D721Med (cell line): Measurements from ENCODE around the gene TMEM131L.

Experiments used
- DNase-seq: peaks from one replicate; pipeline ENCODE4 v3.0.0; 2011; ENCODE audit warnings: low spot score; ENCODE audit not compliant: insufficient read length
- FAIRE-seq: peaks from 2 replicates; lab custom pipeline; 2011; peaks lifted over from hg19 to GRCh38; lab: Jason Lieb, UNC
- TF ChIP-seq, protein P1 (sequence below): IDR thresholded peaks from 2 replicates; pipeline ENCODE4 v1.5.1; 2012; ENCODE audit warnings: mild to moderate bottlenecking, control low read depth; ENCODE audit not compliant: insufficient read depth; ENCODE audit errors: missing control alignments

The TMEM131L gene

DNA sequence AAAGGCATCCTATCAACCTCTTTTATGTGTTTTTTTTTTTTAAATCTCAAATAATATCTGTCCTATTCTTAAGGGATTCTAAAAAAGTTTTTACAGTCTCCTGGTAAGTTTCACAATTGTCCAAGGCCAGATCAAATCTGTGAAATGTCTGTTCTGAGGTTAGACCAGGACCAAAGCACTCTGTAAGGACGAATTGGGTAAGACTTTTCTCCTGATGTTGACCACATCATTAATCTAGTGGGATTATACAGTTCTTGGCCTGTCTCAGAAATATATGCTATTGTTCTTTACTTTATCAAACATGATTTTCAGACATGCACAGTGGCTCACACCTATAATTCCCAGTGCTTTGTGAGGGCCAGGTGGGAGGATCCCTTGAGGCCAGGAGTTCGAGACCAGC, 45.8 kb upstream of the TMEM131L start:
- no peak for FAIRE-seq

DNA sequence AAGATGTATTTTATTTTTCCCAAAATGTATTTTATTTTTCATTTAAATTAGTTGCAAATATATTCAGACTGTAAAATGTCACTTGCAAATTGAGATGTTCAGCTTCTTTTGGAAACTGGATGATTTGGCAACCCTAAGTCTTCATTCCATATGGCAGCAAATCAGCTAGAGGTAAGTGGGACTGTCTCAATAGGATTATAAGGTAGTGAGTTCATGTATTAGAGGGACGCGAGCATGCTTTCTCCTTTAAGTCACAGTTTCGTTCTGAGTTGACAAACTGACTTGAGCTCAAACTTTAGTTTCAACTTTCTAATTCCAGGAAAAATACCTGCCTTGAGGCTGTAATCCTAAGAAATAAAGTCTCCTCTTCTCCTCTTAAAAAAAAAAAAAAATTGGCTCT, 44.2 kb upstream of the TMEM131L start:
- no peak for FAIRE-seq
- DNase-seq = no peak
- TF ChIP-seq, protein P1, sequence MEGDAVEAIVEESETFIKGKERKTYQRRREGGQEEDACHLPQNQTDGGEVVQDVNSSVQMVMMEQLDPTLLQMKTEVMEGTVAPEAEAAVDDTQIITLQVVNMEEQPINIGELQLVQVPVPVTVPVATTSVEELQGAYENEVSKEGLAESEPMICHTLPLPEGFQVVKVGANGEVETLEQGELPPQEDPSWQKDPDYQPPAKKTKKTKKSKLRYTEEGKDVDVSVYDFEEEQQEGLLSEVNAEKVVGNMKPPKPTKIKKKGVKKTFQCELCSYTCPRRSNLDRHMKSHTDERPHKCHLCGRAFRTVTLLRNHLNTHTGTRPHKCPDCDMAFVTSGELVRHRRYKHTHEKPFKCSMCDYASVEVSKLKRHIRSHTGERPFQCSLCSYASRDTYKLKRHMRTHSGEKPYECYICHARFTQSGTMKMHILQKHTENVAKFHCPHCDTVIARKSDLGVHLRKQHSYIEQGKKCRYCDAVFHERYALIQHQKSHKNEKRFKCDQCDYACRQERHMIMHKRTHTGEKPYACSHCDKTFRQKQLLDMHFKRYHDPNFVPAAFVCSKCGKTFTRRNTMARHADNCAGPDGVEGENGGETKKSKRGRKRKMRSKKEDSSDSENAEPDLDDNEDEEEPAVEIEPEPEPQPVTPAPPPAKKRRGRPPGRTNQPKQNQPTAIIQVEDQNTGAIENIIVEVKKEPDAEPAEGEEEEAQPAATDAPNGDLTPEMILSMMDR = no peak

More for the DNA sequence above, 45.8 kb upstream of the TMEM131L start:
- no peak for DNase-seq
- TF ChIP-seq, protein P1 = no peak

DNA sequence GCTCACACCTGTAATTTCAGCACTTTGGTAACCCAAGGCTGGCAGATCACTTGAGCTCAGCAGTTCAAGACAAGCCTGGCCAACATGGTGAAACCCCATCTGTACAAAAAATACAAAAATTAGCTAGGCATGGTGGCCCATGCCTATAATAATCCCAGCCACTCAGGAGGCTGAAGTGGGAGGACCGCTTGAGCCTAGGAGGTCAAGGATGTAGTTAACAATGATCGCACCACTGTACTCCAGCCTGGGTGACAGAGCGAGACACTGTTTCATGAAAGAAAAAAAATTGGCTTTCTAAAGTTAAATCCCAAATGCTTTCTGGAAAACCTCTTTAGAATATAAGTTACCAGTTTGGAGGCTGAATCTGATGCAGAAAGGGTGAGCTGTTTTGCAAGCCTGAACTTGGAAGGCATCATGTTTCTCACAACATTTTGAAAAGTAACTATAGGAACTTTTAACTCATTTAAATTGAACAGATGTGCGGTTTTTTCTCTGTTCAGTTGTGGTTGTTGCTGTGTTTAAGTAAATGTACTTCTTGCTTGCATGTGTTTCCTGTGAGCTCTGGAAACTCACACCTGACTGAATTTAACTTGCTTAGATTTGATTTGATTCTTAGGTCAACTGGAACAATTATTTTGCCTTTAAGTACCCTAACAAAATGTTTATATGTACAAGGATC, 39.8 kb upstream of the TMEM131L start:
- DNase-seq (no peak), FAIRE-seq (no peak)
- TF ChIP-seq, protein P1 = no peak

DNA sequence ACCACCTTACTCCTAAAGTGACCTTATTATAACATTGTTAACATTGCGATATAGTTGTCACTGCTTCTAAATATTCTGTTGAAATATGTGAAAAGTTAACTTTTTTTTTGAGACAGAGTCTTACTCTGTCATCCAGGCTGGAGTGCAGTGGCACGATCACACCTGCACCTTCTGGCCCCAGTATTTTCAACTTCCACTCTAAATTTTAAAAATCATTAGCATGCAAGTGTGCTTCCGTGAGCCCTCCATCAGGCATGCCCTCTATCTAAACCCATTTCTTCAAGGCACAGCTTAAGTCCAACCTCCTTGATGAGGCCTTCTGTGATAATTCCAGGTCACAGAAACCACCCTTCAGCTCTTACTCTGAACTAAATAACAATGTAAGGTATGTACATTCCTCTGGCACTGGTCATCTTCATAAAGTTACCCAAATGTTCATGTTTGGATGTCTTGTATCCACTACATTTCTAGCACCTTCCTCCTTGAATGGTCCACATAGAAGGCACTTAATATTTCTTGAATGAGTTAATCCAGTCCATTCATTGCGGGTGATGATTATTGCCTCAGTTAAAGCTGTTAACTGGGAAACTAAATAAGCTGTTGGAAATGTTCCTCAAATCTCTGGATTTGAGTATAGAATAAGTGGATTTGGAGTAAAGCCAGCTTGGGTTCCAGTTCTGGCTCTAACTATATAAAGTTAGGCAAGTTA, 38.6 kb upstream of the TMEM131L start:
- DNase-seq = no peak
- TF ChIP-seq, protein P1 = no peak
- no peak for FAIRE-seq

DNA sequence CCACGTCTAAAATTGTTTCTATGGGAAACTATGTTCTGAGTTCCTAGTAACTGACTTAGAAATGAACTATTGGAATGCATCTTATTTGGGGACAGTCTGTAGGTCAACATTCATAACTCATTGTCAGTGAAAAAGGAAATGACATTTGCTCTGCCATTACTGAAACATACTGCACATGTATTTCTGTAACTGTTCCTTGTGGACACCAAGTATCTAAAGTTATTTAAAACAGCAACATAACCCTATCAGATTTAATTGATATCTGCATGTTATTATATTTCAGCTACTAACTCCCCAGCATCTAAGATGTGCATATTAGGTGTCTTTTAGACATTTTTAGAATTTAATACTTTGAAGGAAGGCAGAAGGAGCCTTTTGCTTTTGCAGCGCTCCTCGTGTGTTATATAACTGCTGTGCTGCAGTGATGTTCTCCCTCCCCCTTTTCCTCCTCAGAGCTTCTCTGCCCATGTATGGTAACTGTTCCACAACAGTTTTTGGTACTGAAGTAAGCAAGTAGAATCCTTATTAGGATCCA, 37.2 kb upstream of the TMEM131L start:
- no peak for FAIRE-seq
- DNase-seq = no peak
- TF ChIP-seq, protein P1 = no peak

DNA sequence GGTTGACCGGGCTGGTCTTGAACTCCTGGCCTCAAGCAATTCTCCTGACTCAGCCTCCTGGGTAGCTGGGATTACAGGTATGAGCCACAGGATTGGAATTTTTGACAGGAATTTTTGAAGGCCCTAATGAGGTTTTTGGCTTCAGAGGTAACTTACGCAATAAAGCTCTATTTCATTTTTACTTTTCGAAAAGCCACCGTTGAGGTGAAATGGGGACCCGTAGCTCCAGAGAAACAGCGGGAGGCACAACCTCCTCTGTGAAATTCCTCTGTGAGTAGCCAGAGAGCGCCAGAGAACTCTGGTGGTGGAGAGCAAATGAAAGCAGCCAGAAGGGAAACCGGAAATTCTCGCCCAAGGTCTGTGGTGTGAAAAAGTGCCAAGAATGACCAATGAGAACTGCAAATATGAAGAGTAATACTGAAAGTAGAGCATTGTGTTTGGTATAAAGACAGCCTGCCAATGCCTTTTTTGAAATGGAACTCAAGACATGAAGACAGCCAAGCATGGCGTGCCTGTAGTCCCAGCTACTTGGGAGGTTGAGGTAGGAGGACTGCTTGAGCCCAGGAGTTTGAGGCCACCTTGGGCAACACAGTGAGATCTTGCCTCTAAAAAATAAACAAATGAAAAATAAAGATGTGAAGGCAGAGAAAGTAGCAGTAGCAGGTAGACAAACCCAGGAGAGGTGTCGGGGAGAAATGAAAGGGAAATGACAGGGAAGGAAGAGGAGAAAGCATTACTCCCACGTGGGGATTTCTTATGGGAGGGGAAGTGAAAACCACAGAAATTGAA, 33.0 kb upstream of the TMEM131L start:
- TF ChIP-seq, protein P1 = peak; percentile 55
- no peak for FAIRE-seq
- no peak for DNase-seq
